K562 (cell line): ENCODE measurements around the gene SDCBP2. TPM values are rescaled to one million over a fixed set of nuclear protein-coding genes. Genes with fewer than 3 reads are reported as not detected.

Source experiments
- ATAC-seq: fragments of 200-7000 bp; cut with Tn5 transposase; 3 replicates; pipeline ENCODE4 v1.9.1; 2020; ENCODE audit warnings: moderate library complexity
- BruUV-seq: library from RNA; stranded (reverse); fragments of 400-500 nt; replicated peaks from 2 replicates; lab custom pipeline; 2021; lab: Mats Ljungman, UMichigan
- CTCF ChIA-PET: fragments of 300-600 bp; formaldehyde crosslinking; extraction: SDS; loops from one replicate; lab custom pipeline; 2021; ENCODE audit warnings: low intra/inter-chr PET ratio; lab: Yijun Ruan, JAX
- POLR2A ChIA-PET: fragments of 300-600, 350-650 bp; sonication (Branson Sonifier 250); formaldehyde crosslinking; extraction: SDS; loops from one replicate; lab custom pipeline; 2021; ENCODE audit warnings: antibody characterized with exemption, inconsistent platforms; lab: Yijun Ruan, JAX
- DNase-seq, 4 experiments: peaks; one replicate each; pipeline versions ENCODE4 v3.0.0 to v3.0.0-alpha.2; 2011 to 2018; ENCODE audit warnings: low spot score in 3 of 4, mixed read lengths in 3 of 4; ENCODE audit errors: extremely low read depth in 1 of 4
- FAIRE-seq: peaks from 2 replicates; lab custom pipeline; 2011; peaks lifted over from hg19 to GRCh38; lab: Jason Lieb, UNC
- H2AFZ ChIP-seq: 2 replicates; pipeline ENCODE4 v1.6.0; 2011; ENCODE audit warnings: low read depth, low read length, control low read depth, inconsistent platforms
- H3K27ac ChIP-seq: fragments of 200-600 bp; 3 replicates; pipeline ENCODE4 v1.8.0; 2011; ENCODE audit warnings: low read depth, mild to moderate bottlenecking, control low read depth, inconsistent platforms, low read length, moderate library complexity, mixed read lengths; ENCODE audit errors: extremely low read depth
- H3K27me3 ChIP-seq, 2 experiments: fragments of 300-600 bp in 1 of 2; 2 replicates in 1 of 2; 3 replicates in 1 of 2; pipeline versions ENCODE4 v1.6.0 to v1.8.0; 2011; ENCODE audit warnings: inconsistent platforms in 2 of 2, low read length in 2 of 2, mild to moderate bottlenecking in 1 of 2, mixed read lengths in 1 of 2, moderate library complexity in 1 of 2; ENCODE audit not compliant: control insufficient read depth in 2 of 2, insufficient read depth in 2 of 2
- H3K36me3 ChIP-seq: fragments of 300-600 bp; 3 replicates; pipeline ENCODE4 v1.8.0; 2011; ENCODE audit warnings: mild to moderate bottlenecking, low read length, inconsistent platforms; ENCODE audit not compliant: control insufficient read depth, insufficient read depth
- H3K4me1 ChIP-seq, 2 experiments: fragments of 200-600 bp in 1 of 2; replicated peaks in 1 of 2; 2 replicates in 1 of 2; 3 replicates in 1 of 2; pipeline versions ENCODE4 v1.5.1 to v1.8.0; 2011; ENCODE audit warnings: inconsistent platforms in 2 of 2, low read length in 2 of 2, mild to moderate bottlenecking in 1 of 2, mixed read lengths in 1 of 2, moderate library complexity in 1 of 2; ENCODE audit not compliant: control insufficient read depth in 2 of 2, insufficient read depth in 2 of 2
- H3K4me2 ChIP-seq: 2 replicates; pipeline ENCODE4 v1.6.1; 2011; ENCODE audit warnings: low read length, control low read depth, inconsistent platforms, mixed read lengths; ENCODE audit not compliant: insufficient read depth
- H3K4me3 ChIP-seq: fragments of 200-600 bp; sonication (generic), shearing (Covaris generic); 2 replicates; pipeline ENCODE4 v1.5.1; 2016; ENCODE audit warnings: control low read depth, inconsistent platforms
- H3K79me2 ChIP-seq: fragments of 200-600 bp; 3 replicates; pipeline ENCODE4 v1.8.0; 2011; ENCODE audit warnings: low read length, inconsistent platforms; ENCODE audit not compliant: control insufficient read depth, insufficient read depth
- H3K9ac ChIP-seq, 2 experiments: 2 replicates each; pipeline versions ENCODE4 v1.6.0 to v1.6.1; 2011; ENCODE audit warnings: low read depth in 2 of 2, low read length in 2 of 2, control low read depth in 1 of 2, inconsistent platforms in 1 of 2, mild to moderate bottlenecking in 1 of 2, mixed read lengths in 1 of 2; ENCODE audit not compliant: insufficient read depth in 1 of 2
- H3K9me1 ChIP-seq: one replicate; pipeline ENCODE4 v1.6.0; 2011; ENCODE audit warnings: inconsistent platforms, mild to moderate bottlenecking, low read length, moderate library complexity; ENCODE audit not compliant: control insufficient read depth, insufficient read depth
- H3K9me3 ChIP-seq: replicated peaks from 2 replicates; pipeline ENCODE4 v1.5.1; 2011; ENCODE audit warnings: low read depth, low read length, inconsistent platforms; ENCODE audit not compliant: control insufficient read depth, insufficient read depth
- H4K20me1 ChIP-seq: replicated peaks from 2 replicates; pipeline ENCODE4 v1.6.1; 2011; ENCODE audit warnings: low read length, inconsistent platforms, mixed read lengths; ENCODE audit not compliant: control insufficient read depth, insufficient read depth
- ATF7 ChIP-seq: fragments of 450-650 bp; IDR thresholded peaks from 2 replicates; pipeline ENCODE4 v1.7.1; 2014; ENCODE audit warnings: mild to moderate bottlenecking, moderate library complexity
- DPF2 ChIP-seq: fragments of 450-650 bp; IDR thresholded peaks from 2 replicates; pipeline ENCODE4 v1.6.1; 2016
- ETV5 ChIP-seq: sonication (generic); formaldehyde crosslinking; IDR thresholded peaks from 2 replicates; pipeline ENCODE4 v1.4.0; 2020; ENCODE audit warnings: low read depth, mild to moderate bottlenecking, missing genetic modification reagents
- FOSL1 ChIP-seq: fragments of 200-800 bp; sonication (Bioruptor generic); conservative IDR thresholded peaks from 2 replicates; pipeline ENCODE4 v1.6.1; 2016; ENCODE audit warnings: missing genetic modification characterization, missing compliant biosample characterization
- FOXK2 ChIP-seq, 2 experiments: fragments of 450-650 bp; IDR thresholded peaks in 1 of 2; conservative IDR thresholded peaks in 1 of 2; 2 replicates each; pipeline ENCODE4 v1.6.1; 2016; ENCODE audit warnings: low read depth in 2 of 2, mild to moderate bottlenecking in 1 of 2
- HDAC2 ChIP-seq: fragments of 450-650 bp; IDR thresholded peaks from 2 replicates; pipeline ENCODE4 v1.6.1; 2016; ENCODE audit warnings: mild to moderate bottlenecking
- NELFE ChIP-seq: IDR thresholded peaks from 2 replicates; pipeline ENCODE4 v1.6.1; 2011; ENCODE audit warnings: mild to moderate bottlenecking; ENCODE audit not compliant: insufficient read depth, insufficient read length
- POLR2H ChIP-seq: IDR thresholded peaks from 2 replicates; pipeline ENCODE4 v1.6.1; 2016; ENCODE audit warnings: missing genetic modification characterization, low read depth, mild to moderate bottlenecking, control low read depth, missing compliant biosample characterization, moderate library complexity
- SETDB1 ChIP-seq: IDR thresholded peaks from one replicate; pipeline ENCODE4 v1.6.1; 2012; ENCODE audit warnings: low read length, control low read depth, inconsistent platforms
- STAT5B ChIP-seq: fragments of 250-450 bp; sonication (Bioruptor Pico); IDR thresholded peaks from 2 replicates; pipeline ENCODE4 v1.8.0; 2021; ENCODE audit warnings: mild to moderate bottlenecking, inconsistent platforms
- TEAD4 ChIP-seq, 2 experiments: sonication (generic) in 1 of 2; formaldehyde crosslinking in 1 of 2; IDR thresholded peaks; 2 replicates each; pipeline versions ENCODE4 v1.6.1 to v1.8.0; 2012 to 2022; ENCODE audit warnings: borderline replicate concordance in 1 of 2, inconsistent platforms in 1 of 2, low read length in 1 of 2, mild to moderate bottlenecking in 1 of 2, missing genetic modification reagents in 1 of 2
- YY1 ChIP-seq, 3 experiments: IDR thresholded peaks; 2 replicates each; pipeline ENCODE4 v1.6.1; 2011; ENCODE audit warnings: low read length in 2 of 3, mild to moderate bottlenecking in 2 of 3, moderate library complexity in 2 of 3, borderline replicate concordance in 1 of 3, control low read depth in 1 of 3, low read depth in 1 of 3; ENCODE audit not compliant: insufficient read depth in 3 of 3, insufficient replicate concordance in 2 of 3, control insufficient read depth in 1 of 3, insufficient read length in 1 of 3; ENCODE audit errors: extremely low read depth in 1 of 3
- ZNF316 ChIP-seq: fragments of 450-650 bp; IDR thresholded peaks from 2 replicates; pipeline ENCODE4 v1.6.1; 2016
- ZNF436 ChIP-seq: fragments of 250-450, 450-650 bp; sonication (Bioruptor Pico); formaldehyde crosslinking; IDR thresholded peaks from 2 replicates; pipeline ENCODE4 v1.7.0; 2020; ENCODE audit warnings: mild to moderate bottlenecking
- WGBS: fragments of 100-300 bp; shearing (Covaris generic); methylation state at CpG from one replicate; pipeline ENCODE4 v1.1.6; 2016; ENCODE audit warnings: low coverage, mixed read lengths; ENCODE audit not compliant: insufficient coverage; ENCODE audit errors: missing lambda C conversion rate; 5-methylcytosine and 5-hydroxymethylcytosine counted together
- in situ Hi-C: fragments of 300-500 bp; cut with MboI; formaldehyde crosslinking; loops from 4 replicates; pipeline ENCODE4 v1.15.0; 2018; ENCODE audit warnings: inconsistent platforms, mixed read lengths
- intact Hi-C: fragments of 100-400 bp; cut with micrococcal nuclease; formaldehyde crosslinking; loops from 2 replicates; pipeline ENCODE4 v1.14.2; 2022
- polyA plus RNA-seq, 8 experiments: library from polyadenylated mRNA; depleted of rRNA in 4 of 8; stranded (reverse) in 5 of 8; unstranded in 3 of 8; fragments of >200 nt; fragmentation: Nextera tagmentation in 2 of 8; fragmentation: Illumina TruSeq in 1 of 8; extraction: Ambion mirVana in 2 of 8; extraction: Trizol in 1 of 8; gene quantifications; 2 replicates each; pipeline versions ENCODE4 v1.2.1 to v1.2.3, GENCODE V29; 2011 to 2014; ENCODE audit warnings: inconsistent platforms in 1 of 8, missing spikeins in 1 of 8
- total RNA-seq, 7 experiments: library from RNA; depleted of rRNA in 6 of 7; stranded (reverse); fragments of >200 nt in 6 of 7; fragmentation: Illumina TruSeq in 2 of 7; extraction: Trizol in 2 of 7; gene quantifications; 2 replicates each; pipeline versions ENCODE4 v1.2.1 to v1.2.3, GENCODE V29; 2011 to 2021; ENCODE audit warnings: low replicate concordance in 1 of 7

The SDCBP2 gene
- total and polyA plus RNA-seq, 9 of the 15 experiments (the other 6 are each of a cell fraction or from before 2014, with no cell fraction given): 0.06 to 1.2 (median 0.80) TPM

DNA sequence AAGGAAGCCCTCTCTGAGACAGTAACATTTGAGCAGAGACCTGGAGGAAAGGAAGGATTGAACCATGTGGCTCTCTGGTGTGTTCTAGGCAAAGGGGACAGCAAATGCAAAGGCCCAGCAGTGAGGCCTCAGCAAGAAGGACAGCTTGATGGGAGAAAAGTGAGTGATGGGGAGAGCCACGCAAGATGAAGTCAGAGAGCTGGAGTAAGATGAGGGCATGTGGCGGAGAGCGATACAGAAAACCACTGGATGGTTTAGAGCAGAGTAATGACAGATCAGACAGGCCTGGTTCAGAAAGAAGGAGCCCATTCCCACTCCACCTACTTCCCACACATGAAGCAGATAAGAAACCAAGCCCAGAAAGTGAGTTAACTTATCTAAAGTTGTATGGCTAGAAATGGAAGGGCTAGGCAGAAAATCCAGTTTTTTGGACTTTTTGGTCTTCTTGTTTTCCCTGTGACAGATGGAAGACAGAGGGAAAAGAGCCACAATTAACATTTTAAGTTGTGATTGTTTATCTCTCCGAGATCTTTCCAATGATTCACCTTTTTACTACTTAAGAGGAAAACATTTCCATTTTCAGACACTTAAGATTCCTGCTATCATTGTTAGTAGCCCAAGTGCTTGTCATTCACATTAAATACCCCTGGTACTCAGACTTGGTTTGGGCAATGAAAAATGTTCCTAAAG lies 63.6 kb downstream of the SDCBP2 start:
- Histone ChIP-seq H3K9me1 (no peaks in the 10 kb centered on the region), H3K9ac (peak overlapping the region in 1 of 2 experiments; percentile 55; a peak in 2 of 4 replicates), H4K20me1 (no peaks in the 10 kb centered on the region), H3K36me3 (no peaks in the 10 kb centered on the region; the same call in 2 of the 3 replicates), H3K4me3 (peak overlapping the region; percentile 55), H3K4me1 (peaks cover 12 to 46% of the 10 kb centered on the region in 2 experiments), H3K4me2 (peak overlapping the region; percentile 63), H3K27me3 (no peaks in the 10 kb centered on the region), H3K27ac (peak overlapping the region; percentile 77), H2AFZ (peak overlapping the region; percentile 74), H3K79me2 (no peaks in the 10 kb centered on the region; the same call in 2 of the 3 replicates), H3K9me3 (peaks cover 9% of the 10 kb centered on the region; the same call in 1 of the 2 replicates)
- ATAC-seq: peak; percentile 63
- POLR2A ChIA-PET: interaction anchor here (0.7 to 2.5 kb wide), 2 partner anchors 14 kb away, joined by 3 to 8 read pairs; no protein-coding TSS in a partner anchor
- BruUV-seq: no TSS peak
- peak; percentile 83 for FAIRE-seq
- WGBS: 2% methylated on average over 4 of the region's 4 CpGs
- intact Hi-C loops (no loop called here), in situ Hi-C loops (no loop called here)
- CTCF ChIA-PET: interaction anchor here (0.6 kb wide), 1 partner anchor 155 kb away, joined by 3 read pairs; no protein-coding TSS in a partner anchor
- DNase-seq: peak; percentile 41 to 77 (median 53)
- TF ChIP-seq FOXK2 (conservative IDR thresholded peaks at IDR 0.05 in 1 of 2, IDR thresholded peaks at IDR 0.05 in 1 of 2; ENCODE audit: low read depth in 2 of 2) (no peak), ZNF436 (CRISPR knock-in tag) (no peak), HDAC2 (0 out of 2 replicates have a peak, but pooled peaks have one; percentile 13), YY1 (IDR thresholded peaks at IDR 0.05; ENCODE audit: borderline replicate concordance in 1 of 3, control insufficient read depth in 1 of 3, extremely low read depth in 1 of 3, insufficient read depth in 3 of 3, insufficient read length in 1 of 3, insufficient replicate concordance in 2 of 3, low read depth in 1 of 3, low read length in 2 of 3) (peak in 1 of 3 experiments; percentile 6), ZNF316 (no peak), POLR2H (tag) (no peak), SETDB1 (no peak), ATF7 (no peak), STAT5B (CRISPR knock-in tag) (no peak), TEAD4 (IDR thresholded peaks at IDR 0.05; ENCODE audit: low read length) (peak; percentile 59), TEAD4 (CRISPR knock-in tag; IDR thresholded peaks at IDR 0.05; ENCODE audit: borderline replicate concordance) (no peak), DPF2 (peak; percentile 57; the same call in 1 of the 2 replicates), ETV5 (CRISPR knock-in tag) (peak; percentile 47; the same call in 1 of the 2 replicates), NELFE (no peak), FOSL1 (tag) (no peak)
